HG03196 (cell line): Measurements from ENCODE around the gene KRT78.

ENCODE experiments used
- ATAC-seq: cut with Tn5 transposase; IDR thresholded peaks from one replicate; pipeline ENCODE4 v1.9.1; 2021; ENCODE audit not compliant: unreplicated experiment

Gene KRT78

GRCh38 chr12:52826611-52827498 is 21.9 kb downstream of the KRT78 start:
- no peak for ATAC-seq

- ATAC-seq, result no peak
These were observed 22.8 kb downstream of the KRT78 start for GRCh38 chr12:52825961-52826360.

- no peak for ATAC-seq
These were observed 23.9 kb downstream of the KRT78 start for GRCh38 chr12:52824741-52825410.

GRCh38 chr12:52823761-52824450 is 24.9 kb downstream of the KRT78 start:
- ATAC-seq, result no peak

- no peak for ATAC-seq
These were observed 25.9 kb downstream of the KRT78 start for GRCh38 chr12:52822771-52823510.

GRCh38 chr12:52821826-52822660 is 26.8 kb downstream of the KRT78 start:
- no peak for ATAC-seq

GRCh38 chr12:52821071-52821730 is 27.6 kb downstream of the KRT78 start:
- no peak for ATAC-seq

GRCh38 chr12:52820521-52820920 is 28.3 kb downstream of the KRT78 start:
- no peak for ATAC-seq

- no peak for ATAC-seq
These were observed 28.9 kb downstream of the KRT78 start for GRCh38 chr12:52819731-52820510.

- ATAC-seq, result no peak
These were observed 29.8 kb downstream of the KRT78 start for GRCh38 chr12:52818887-52819420.

- ATAC-seq, result no peak
These were observed 30.4 kb downstream of the KRT78 start for GRCh38 chr12:52818388-52818787.

- no peak for ATAC-seq
These were observed 31.0 kb downstream of the KRT78 start for GRCh38 chr12:52817699-52818238.

GRCh38 chr12:52817003-52817698 is 31.6 kb downstream of the KRT78 start:
- no peak for ATAC-seq

- no peak for ATAC-seq
These were observed 32.9 kb downstream of the KRT78 start for GRCh38 chr12:52815676-52816588.

GRCh38 chr12:52815161-52815560 is 33.6 kb downstream of the KRT78 start:
- no peak for ATAC-seq

GRCh38 chr12:52814710-52815155 is 34.1 kb downstream of the KRT78 start:
- ATAC-seq, result no peak
